Measurements from ENCODE around the gene GJD4. TPM values are rescaled to one million over a fixed set of nuclear protein-coding genes. Genes with fewer than 3 reads are reported as not detected.

Gene GJD4
- polyA plus RNA-seq, 1 donor from 2014 or later: not detected

GRCh38 chr10:35650894-35651293 is 45.8 kb downstream of the GJD4 start:
- H3K4me3 ChIP-seq (ENCODE audit: low read length): no peak overlapping the region
- TF ChIP-seq, protein P1, sequence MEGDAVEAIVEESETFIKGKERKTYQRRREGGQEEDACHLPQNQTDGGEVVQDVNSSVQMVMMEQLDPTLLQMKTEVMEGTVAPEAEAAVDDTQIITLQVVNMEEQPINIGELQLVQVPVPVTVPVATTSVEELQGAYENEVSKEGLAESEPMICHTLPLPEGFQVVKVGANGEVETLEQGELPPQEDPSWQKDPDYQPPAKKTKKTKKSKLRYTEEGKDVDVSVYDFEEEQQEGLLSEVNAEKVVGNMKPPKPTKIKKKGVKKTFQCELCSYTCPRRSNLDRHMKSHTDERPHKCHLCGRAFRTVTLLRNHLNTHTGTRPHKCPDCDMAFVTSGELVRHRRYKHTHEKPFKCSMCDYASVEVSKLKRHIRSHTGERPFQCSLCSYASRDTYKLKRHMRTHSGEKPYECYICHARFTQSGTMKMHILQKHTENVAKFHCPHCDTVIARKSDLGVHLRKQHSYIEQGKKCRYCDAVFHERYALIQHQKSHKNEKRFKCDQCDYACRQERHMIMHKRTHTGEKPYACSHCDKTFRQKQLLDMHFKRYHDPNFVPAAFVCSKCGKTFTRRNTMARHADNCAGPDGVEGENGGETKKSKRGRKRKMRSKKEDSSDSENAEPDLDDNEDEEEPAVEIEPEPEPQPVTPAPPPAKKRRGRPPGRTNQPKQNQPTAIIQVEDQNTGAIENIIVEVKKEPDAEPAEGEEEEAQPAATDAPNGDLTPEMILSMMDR (IDR thresholded peaks at IDR 0.05; ENCODE audit: poor library complexity, severe bottlenecking): no peak
- TF ChIP-seq SMC3 (conservative IDR thresholded peaks at IDR 0.05; ENCODE audit: poor library complexity) (no peak), EP300 (conservative IDR thresholded peaks at IDR 0.05; ENCODE audit: poor library complexity, severe bottlenecking) (no peak), MXI1 (conservative IDR thresholded peaks at IDR 0.05; ENCODE audit: poor library complexity, severe bottlenecking) (no peak), RAD21 (conservative IDR thresholded peaks at IDR 0.05) (no peak), TAF1 (IDR thresholded peaks at IDR 0.05; ENCODE audit: low read depth) (no peak)

DNA sequence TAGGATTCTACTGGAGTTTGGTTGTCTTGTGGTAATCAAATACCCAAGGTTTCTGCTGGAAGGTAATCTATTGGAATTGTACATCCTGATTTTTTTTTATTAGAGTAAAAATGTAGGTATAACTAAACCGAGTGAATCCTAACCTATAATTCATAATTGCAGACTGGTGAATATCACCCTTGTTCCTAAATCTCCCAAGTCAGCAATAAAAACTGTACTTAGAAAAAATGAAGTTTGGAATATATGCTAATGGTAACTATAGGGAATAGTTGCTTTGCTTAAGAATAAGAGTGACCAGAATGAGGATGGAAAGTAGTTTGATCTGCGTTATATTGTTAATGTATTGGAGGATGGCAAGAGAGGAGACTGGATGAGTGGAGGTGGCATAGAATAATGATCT is 47.7 kb downstream of the GJD4 start:
- Histone ChIP-seq H3K9me3 (ENCODE audit: low read length) (no peaks in the 10 kb centered on the region), H3F3A (ENCODE audit: insufficient read depth, low read length, poor library complexity, severe bottlenecking) (no peaks in the 10 kb centered on the region), H3K9ac (ENCODE audit: low read length) (no peak overlapping the region), H3K4me3 (ENCODE audit: low read length) (no peak overlapping the region), H4K20me1 (ENCODE audit: insufficient read depth) (no peaks in the 10 kb centered on the region), H3K27ac (ENCODE audit: low read length) (no peak overlapping the region), H2AFZ (ENCODE audit: low read depth, low read length) (no peak overlapping the region), H3K79me2 (replicated peaks; ENCODE audit: insufficient read depth, low read length) (no peaks in the 10 kb centered on the region), H3K4me2 (ENCODE audit: low read length) (no peak overlapping the region), H3K27me3 (ENCODE audit: insufficient read depth, low read depth, low read length) (no peaks in the 10 kb centered on the region), H3K36me3 (ENCODE audit: insufficient read depth, low read length) (no peaks in the 10 kb centered on the region), H3K9me2 (ENCODE audit: insufficient read depth, low read length) (no peaks in the 10 kb centered on the region)
- TF ChIP-seq POLR2AphosphoS5 (IDR thresholded peaks at IDR 0.05) (no peak), MXI1 (conservative IDR thresholded peaks at IDR 0.05; ENCODE audit: poor library complexity, severe bottlenecking) (no peak), RAD21 (conservative IDR thresholded peaks at IDR 0.05) (no peak), SMC3 (conservative IDR thresholded peaks at IDR 0.05; ENCODE audit: poor library complexity) (no peak), EP300 (conservative IDR thresholded peaks at IDR 0.05; ENCODE audit: poor library complexity, severe bottlenecking) (no peak), TAF1 (IDR thresholded peaks at IDR 0.05; ENCODE audit: low read depth) (no peak), EZH2 (IDR thresholded peaks at IDR 0.05; ENCODE audit: borderline replicate concordance, insufficient read depth, low read length, poor library complexity, severe bottlenecking) (no peak)
- TF ChIP-seq, protein P2, sequence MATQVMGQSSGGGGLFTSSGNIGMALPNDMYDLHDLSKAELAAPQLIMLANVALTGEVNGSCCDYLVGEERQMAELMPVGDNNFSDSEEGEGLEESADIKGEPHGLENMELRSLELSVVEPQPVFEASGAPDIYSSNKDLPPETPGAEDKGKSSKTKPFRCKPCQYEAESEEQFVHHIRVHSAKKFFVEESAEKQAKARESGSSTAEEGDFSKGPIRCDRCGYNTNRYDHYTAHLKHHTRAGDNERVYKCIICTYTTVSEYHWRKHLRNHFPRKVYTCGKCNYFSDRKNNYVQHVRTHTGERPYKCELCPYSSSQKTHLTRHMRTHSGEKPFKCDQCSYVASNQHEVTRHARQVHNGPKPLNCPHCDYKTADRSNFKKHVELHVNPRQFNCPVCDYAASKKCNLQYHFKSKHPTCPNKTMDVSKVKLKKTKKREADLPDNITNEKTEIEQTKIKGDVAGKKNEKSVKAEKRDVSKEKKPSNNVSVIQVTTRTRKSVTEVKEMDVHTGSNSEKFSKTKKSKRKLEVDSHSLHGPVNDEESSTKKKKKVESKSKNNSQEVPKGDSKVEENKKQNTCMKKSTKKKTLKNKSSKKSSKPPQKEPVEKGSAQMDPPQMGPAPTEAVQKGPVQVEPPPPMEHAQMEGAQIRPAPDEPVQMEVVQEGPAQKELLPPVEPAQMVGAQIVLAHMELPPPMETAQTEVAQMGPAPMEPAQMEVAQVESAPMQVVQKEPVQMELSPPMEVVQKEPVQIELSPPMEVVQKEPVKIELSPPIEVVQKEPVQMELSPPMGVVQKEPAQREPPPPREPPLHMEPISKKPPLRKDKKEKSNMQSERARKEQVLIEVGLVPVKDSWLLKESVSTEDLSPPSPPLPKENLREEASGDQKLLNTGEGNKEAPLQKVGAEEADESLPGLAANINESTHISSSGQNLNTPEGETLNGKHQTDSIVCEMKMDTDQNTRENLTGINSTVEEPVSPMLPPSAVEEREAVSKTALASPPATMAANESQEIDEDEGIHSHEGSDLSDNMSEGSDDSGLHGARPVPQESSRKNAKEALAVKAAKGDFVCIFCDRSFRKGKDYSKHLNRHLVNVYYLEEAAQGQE (IDR thresholded peaks at IDR 0.05; ENCODE audit: borderline replicate concordance): no peak
- TF ChIP-seq, protein P1 (IDR thresholded peaks at IDR 0.05; ENCODE audit: poor library complexity, severe bottlenecking): no peak

More at GRCh38 chr10:35650894-35651293, 45.8 kb downstream of the GJD4 start:
- H3F3A ChIP-seq (ENCODE audit: insufficient read depth, low read length, poor library complexity, severe bottlenecking): no peaks in the 10 kb centered on the region
- H3K36me3 ChIP-seq (ENCODE audit: insufficient read depth, low read length): no peaks in the 10 kb centered on the region
- no peak overlapping the region for H3K27ac ChIP-seq (ENCODE audit: low read length)
- H4K20me1 ChIP-seq (ENCODE audit: insufficient read depth): no peaks in the 10 kb centered on the region
- no peaks in the 10 kb centered on the region for H3K27me3 ChIP-seq (ENCODE audit: insufficient read depth, low read depth, low read length)
- H3K9me3 ChIP-seq (ENCODE audit: low read length): no peaks in the 10 kb centered on the region
- no peaks in the 10 kb centered on the region for H3K79me2 ChIP-seq (replicated peaks; ENCODE audit: insufficient read depth, low read length)
- H3K9me2 ChIP-seq (ENCODE audit: insufficient read depth, low read length): no peaks in the 10 kb centered on the region
- H3K4me2 ChIP-seq (ENCODE audit: low read length): no peak overlapping the region
- no peak overlapping the region for H3K9ac ChIP-seq (ENCODE audit: low read length)
- H2AFZ ChIP-seq (ENCODE audit: low read depth, low read length): no peak overlapping the region

All from neural cell (in vitro differentiated cells).